Measurements from ENCODE around the gene DENND11. TPM values are rescaled to one million over a fixed set of nuclear protein-coding genes. Genes with fewer than 3 reads are reported as not detected.
A peak's percentile ranks its signal among the peaks of the same experiment; 100 is the strongest.

Gene DENND11
- total and polyA plus RNA-seq, 9 of the 15 experiments (the other 6 are each of a cell fraction or from before 2014, with no cell fraction given), result 0.07 to 1.1 (median 0.36) TPM

DNA sequence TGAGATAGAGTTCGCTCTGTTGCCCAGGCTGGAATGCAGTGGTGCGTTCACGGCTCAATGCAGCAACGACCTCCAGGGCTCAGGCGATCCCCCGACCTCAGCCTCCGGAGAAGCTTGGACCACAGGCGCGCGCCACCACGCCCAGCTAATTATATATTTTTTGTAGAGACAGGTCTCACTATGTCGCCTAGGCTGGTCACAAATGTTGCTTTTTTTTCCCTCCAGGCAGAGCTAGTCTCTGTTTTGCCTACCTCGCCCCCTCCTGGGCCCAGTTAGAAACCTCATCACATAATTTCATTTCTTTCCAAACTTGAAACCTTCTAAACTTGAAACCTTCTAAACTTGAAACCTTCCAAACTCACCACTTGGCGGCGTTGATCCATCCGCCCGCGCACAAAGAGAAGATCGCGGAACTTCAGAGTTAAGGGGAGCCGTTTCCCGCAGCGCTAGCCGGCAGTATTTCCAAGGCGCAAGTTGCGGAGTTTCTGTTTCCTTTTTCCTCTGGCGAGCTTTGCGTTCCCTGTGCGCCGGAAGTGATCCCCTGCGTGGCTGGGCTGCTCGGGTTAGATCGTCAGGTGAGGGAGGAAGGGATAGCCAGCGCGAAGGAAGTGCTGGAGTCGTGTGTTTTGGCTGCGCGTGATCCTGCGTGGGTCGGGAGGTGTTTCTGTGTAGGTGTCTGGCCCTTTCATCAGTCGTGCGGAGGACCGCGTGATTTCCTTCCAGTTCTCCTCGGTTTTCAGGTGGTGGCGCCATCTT, 36.0 kb upstream of the DENND11 start, which contains the start of gene SSBP1 (continued):
- TF ChIP-seq, protein P1, sequence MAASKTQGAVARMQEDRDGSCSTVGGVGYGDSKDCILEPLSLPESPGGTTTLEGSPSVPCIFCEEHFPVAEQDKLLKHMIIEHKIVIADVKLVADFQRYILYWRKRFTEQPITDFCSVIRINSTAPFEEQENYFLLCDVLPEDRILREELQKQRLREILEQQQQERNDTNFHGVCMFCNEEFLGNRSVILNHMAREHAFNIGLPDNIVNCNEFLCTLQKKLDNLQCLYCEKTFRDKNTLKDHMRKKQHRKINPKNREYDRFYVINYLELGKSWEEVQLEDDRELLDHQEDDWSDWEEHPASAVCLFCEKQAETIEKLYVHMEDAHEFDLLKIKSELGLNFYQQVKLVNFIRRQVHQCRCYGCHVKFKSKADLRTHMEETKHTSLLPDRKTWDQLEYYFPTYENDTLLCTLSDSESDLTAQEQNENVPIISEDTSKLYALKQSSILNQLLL (CRISPR knock-in tag; IDR thresholded peaks at IDR 0.05; ENCODE audit: borderline replicate concordance), result 0 out of 2 replicates have a peak, but pooled peaks have one; percentile 23
- peak; percentile 82; the same call in 1 of the 2 replicates for TF ChIP-seq HDAC6 (IDR thresholded peaks at IDR 0.05; ENCODE audit: low read depth, low read length)
- TF ChIP-seq U2AF2 (optimal IDR thresholded peaks at IDR 0.05; ENCODE audit: low read depth, low read length), result no peak
- no peak for TF ChIP-seq MED1 (CRISPR knock-in tag; IDR thresholded peaks at IDR 0.05; ENCODE audit: borderline replicate concordance)
- TF ChIP-seq RBM25 (IDR thresholded peaks at IDR 0.05; ENCODE audit: low read depth, low read length, severe bottlenecking), result peak; percentile 65
- TF ChIP-seq, protein P2, sequence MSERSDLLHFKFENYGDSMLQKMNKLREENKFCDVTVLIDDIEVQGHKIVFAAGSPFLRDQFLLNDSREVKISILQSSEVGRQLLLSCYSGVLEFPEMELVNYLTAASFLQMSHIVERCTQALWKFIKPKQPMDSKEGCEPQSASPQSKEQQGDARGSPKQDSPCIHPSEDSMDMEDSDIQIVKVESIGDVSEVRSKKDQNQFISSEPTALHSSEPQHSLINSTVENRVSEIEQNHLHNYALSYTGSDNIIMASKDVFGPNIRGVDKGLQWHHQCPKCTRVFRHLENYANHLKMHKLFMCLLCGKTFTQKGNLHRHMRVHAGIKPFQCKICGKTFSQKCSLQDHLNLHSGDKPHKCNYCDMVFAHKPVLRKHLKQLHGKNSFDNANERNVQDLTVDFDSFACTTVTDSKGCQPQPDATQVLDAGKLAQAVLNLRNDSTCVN (CRISPR knock-in tag; IDR thresholded peaks at IDR 0.05), result peak; percentile 96
- TF ChIP-seq TAF1 (IDR thresholded peaks at IDR 0.05; ENCODE audit: control insufficient read depth, extremely low read depth, insufficient read depth, low read length, severe bottlenecking), result peak; percentile 96
- TF ChIP-seq ZNF644 (tag; IDR thresholded peaks at IDR 0.05; ENCODE audit: low read depth), result peak; percentile 96
- no peak for TF ChIP-seq IRF2 (CRISPR knock-in tag; IDR thresholded peaks at IDR 0.05)
- TF ChIP-seq TGIF2 (CRISPR knock-in tag; IDR thresholded peaks at IDR 0.05), result 0 out of 2 replicates have a peak, but pooled peaks have one; percentile 75
- peak; percentile 99 for TF ChIP-seq NCOA1 (IDR thresholded peaks at IDR 0.05; ENCODE audit: low read depth)
- no peak for TF ChIP-seq TFAM (CRISPR knock-in tag; conservative IDR thresholded peaks at IDR 0.05)
- peak; percentile 95 for TF ChIP-seq PML (IDR thresholded peaks at IDR 0.05; ENCODE audit: low read length)
- TF ChIP-seq, protein P3, sequence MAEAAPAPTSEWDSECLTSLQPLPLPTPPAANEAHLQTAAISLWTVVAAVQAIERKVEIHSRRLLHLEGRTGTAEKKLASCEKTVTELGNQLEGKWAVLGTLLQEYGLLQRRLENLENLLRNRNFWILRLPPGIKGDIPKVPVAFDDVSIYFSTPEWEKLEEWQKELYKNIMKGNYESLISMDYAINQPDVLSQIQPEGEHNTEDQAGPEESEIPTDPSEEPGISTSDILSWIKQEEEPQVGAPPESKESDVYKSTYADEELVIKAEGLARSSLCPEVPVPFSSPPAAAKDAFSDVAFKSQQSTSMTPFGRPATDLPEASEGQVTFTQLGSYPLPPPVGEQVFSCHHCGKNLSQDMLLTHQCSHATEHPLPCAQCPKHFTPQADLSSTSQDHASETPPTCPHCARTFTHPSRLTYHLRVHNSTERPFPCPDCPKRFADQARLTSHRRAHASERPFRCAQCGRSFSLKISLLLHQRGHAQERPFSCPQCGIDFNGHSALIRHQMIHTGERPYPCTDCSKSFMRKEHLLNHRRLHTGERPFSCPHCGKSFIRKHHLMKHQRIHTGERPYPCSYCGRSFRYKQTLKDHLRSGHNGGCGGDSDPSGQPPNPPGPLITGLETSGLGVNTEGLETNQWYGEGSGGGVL (CRISPR knock-in tag; IDR thresholded peaks at IDR 0.05), result no peak
- TF ChIP-seq FOS (IDR thresholded peaks at IDR 0.05; ENCODE audit: extremely low read depth, insufficient read length), result no peak
- TF ChIP-seq ZNF224 (CRISPR knock-in tag; IDR thresholded peaks at IDR 0.05), result no peak
- TF ChIP-seq, protein P4, sequence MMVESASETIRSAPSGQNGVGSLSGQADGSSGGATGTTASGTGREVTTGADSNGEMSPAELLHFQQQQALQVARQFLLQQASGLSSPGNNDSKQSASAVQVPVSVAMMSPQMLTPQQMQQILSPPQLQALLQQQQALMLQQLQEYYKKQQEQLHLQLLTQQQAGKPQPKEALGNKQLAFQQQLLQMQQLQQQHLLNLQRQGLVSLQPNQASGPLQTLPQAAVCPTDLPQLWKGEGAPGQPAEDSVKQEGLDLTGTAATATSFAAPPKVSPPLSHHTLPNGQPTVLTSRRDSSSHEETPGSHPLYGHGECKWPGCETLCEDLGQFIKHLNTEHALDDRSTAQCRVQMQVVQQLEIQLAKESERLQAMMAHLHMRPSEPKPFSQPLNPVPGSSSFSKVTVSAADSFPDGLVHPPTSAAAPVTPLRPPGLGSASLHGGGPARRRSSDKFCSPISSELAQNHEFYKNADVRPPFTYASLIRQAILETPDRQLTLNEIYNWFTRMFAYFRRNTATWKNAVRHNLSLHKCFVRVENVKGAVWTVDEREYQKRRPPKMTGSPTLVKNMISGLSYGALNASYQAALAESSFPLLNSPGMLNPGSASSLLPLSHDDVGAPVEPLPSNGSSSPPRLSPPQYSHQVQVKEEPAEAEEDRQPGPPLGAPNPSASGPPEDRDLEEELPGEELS (CRISPR knock-in tag; IDR thresholded peaks at IDR 0.05; ENCODE audit: borderline replicate concordance), result peak; percentile 87; the same call in 1 of the 2 replicates
- no peak for TF ChIP-seq GTF2A2 (tag; IDR thresholded peaks at IDR 0.05)
